Spleen (tissue), 7 donors: ENCODE data around the gene GTF2I.
"Not testable (repeated sequence)": the region's sequence is repeated elsewhere in the genome, so short reads cannot be mapped to it uniquely, and the experiment has no call there.

ENCODE experiments used
- POLR2A ChIP-seq, 3 donors: fragments of 450-650 bp; IDR thresholded peaks; one replicate each; pipeline ENCODE4 v1.5.1; 2017; ENCODE audit warnings: antibody characterized with exemption in 3 of 3, mild to moderate bottlenecking in 1 of 3
- POLR2AphosphoS5 ChIP-seq, 3 donors: sonication (generic); formaldehyde crosslinking; IDR thresholded peaks; one replicate each; pipeline ENCODE4 v1.5.1; 2017; ENCODE audit warnings: antibody characterized with exemption in 3 of 3
- TF ChIP-seq, protein P1 (sequence below), 11 experiments: fragments of 200-600 bp in 7 of 11; fragments of 450-650 bp in 4 of 11; sonication (generic) in 4 of 11; IDR thresholded peaks in 8 of 11; conservative IDR thresholded peaks in 3 of 11; 1 replicate in 7 of 11; 2 replicates in 4 of 11; pipeline versions ENCODE4 v1.4.0 to v1.8.0; 2016 to 2021; ENCODE audit warnings: antibody characterized with exemption in 11 of 11, inconsistent platforms in 4 of 11, mild to moderate bottlenecking in 1 of 11
- donor health status: DM: no; HTN: no; CAD: no; lungs with moderate emphysema.
- donor health status: DM: no; HTN: no; CAD: no.
- donor health status: DM: no; HTN: no; CAD: no.

DNA sequence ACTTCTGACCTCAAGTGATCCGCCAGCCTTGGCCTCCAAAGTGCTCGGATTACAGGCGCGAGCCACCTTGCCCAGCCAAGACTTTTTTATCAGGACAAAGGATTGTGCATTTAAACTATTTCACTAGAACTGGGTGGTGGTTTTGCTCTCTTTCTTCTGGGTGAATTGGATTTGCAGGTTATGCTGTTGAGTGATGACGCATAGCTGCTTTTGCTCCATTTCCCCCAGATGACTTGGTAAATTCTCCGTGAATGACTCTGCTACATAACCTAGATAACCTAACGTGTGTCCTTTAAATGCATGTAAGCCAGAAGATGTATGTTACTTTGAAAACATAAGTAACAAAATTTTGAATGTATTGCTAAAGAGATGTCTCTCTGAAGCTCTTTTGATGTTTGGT, 100.8 kb downstream of the GTF2I start:
- TF ChIP-seq, protein P1, sequence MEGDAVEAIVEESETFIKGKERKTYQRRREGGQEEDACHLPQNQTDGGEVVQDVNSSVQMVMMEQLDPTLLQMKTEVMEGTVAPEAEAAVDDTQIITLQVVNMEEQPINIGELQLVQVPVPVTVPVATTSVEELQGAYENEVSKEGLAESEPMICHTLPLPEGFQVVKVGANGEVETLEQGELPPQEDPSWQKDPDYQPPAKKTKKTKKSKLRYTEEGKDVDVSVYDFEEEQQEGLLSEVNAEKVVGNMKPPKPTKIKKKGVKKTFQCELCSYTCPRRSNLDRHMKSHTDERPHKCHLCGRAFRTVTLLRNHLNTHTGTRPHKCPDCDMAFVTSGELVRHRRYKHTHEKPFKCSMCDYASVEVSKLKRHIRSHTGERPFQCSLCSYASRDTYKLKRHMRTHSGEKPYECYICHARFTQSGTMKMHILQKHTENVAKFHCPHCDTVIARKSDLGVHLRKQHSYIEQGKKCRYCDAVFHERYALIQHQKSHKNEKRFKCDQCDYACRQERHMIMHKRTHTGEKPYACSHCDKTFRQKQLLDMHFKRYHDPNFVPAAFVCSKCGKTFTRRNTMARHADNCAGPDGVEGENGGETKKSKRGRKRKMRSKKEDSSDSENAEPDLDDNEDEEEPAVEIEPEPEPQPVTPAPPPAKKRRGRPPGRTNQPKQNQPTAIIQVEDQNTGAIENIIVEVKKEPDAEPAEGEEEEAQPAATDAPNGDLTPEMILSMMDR (IDR thresholded peaks at IDR 0.05 in 8 of 11, conservative IDR thresholded peaks at IDR 0.05 in 3 of 11): not testable (repeated sequence)
- TF ChIP-seq POLR2A, POLR2AphosphoS5 (IDR thresholded peaks at IDR 0.05): not testable (repeated sequence)
